SK-N-SH (cell line): Measurements from ENCODE around the gene SPINT2.

ENCODE experiments used
- ELF1 ChIP-seq: IDR thresholded peaks from 2 replicates; pipeline ENCODE4 v1.4.0; 2012
- EP300 ChIP-seq, 2 experiments: IDR thresholded peaks; 2 replicates each; pipeline versions ENCODE4 v1.4.0 to v1.6.1; 2012; ENCODE audit warnings: borderline replicate concordance in 1 of 2, low read depth in 1 of 2, low read length in 1 of 2
- EZH2phosphoT487 ChIP-seq: fragments of 200-600 bp; sonication (generic); IDR thresholded peaks from 2 replicates; pipeline ENCODE4 v1.6.1; 2017; ENCODE audit warnings: low read depth, mixed run types, mild to moderate bottlenecking, antibody characterized with exemption, moderate library complexity, borderline replicate concordance
- FOXJ3 ChIP-seq: sonication (generic); formaldehyde crosslinking; IDR thresholded peaks from 2 replicates; pipeline ENCODE4 v1.5.1; 2020; ENCODE audit warnings: mild to moderate bottlenecking, missing genetic modification reagents
- MXI1 ChIP-seq: IDR thresholded peaks from 2 replicates; pipeline ENCODE4 v1.6.1; 2012; ENCODE audit warnings: mild to moderate bottlenecking, low read depth, low read length, improper control_type of control experiment
- POLR2AphosphoS5 ChIP-seq: IDR thresholded peaks from 2 replicates; pipeline ENCODE4 v1.6.1; 2012; ENCODE audit warnings: low read depth, low read length
- RAD21 ChIP-seq: IDR thresholded peaks from 2 replicates; pipeline ENCODE4 v1.6.1; 2012; ENCODE audit warnings: mild to moderate bottlenecking, low read length
- SIN3A ChIP-seq: IDR thresholded peaks from 2 replicates; pipeline ENCODE4 v1.6.1; 2012; ENCODE audit warnings: low read depth, mild to moderate bottlenecking, low read length, moderate library complexity, borderline replicate concordance
- TAF1 ChIP-seq: IDR thresholded peaks from 2 replicates; pipeline ENCODE4 v1.6.1; 2012; ENCODE audit warnings: low read depth, mild to moderate bottlenecking, low read length, moderate library complexity, borderline replicate concordance
- YY1 ChIP-seq: IDR thresholded peaks from 2 replicates; pipeline ENCODE4 v1.4.0; 2012; ENCODE audit warnings: low read depth, mild to moderate bottlenecking
- TF ChIP-seq, protein P1 (sequence below): fragments of 200-600 bp; sonication (generic); IDR thresholded peaks from 2 replicates; pipeline ENCODE4 v1.6.1; 2017; ENCODE audit warnings: antibody characterized with exemption, mild to moderate bottlenecking, moderate library complexity
- TF ChIP-seq, protein P2 (sequence below): IDR thresholded peaks from 2 replicates; pipeline ENCODE4 v1.6.1; 2012; ENCODE audit warnings: mild to moderate bottlenecking, low read depth, low read length, moderate library complexity
- TF ChIP-seq, protein P3 (sequence below): fragments of 150-350 bp; IDR thresholded peaks from 2 replicates; pipeline ENCODE4 v1.6.1; 2016; ENCODE audit warnings: mild to moderate bottlenecking, low read depth, low read length

- TF ChIP-seq, protein P1, sequence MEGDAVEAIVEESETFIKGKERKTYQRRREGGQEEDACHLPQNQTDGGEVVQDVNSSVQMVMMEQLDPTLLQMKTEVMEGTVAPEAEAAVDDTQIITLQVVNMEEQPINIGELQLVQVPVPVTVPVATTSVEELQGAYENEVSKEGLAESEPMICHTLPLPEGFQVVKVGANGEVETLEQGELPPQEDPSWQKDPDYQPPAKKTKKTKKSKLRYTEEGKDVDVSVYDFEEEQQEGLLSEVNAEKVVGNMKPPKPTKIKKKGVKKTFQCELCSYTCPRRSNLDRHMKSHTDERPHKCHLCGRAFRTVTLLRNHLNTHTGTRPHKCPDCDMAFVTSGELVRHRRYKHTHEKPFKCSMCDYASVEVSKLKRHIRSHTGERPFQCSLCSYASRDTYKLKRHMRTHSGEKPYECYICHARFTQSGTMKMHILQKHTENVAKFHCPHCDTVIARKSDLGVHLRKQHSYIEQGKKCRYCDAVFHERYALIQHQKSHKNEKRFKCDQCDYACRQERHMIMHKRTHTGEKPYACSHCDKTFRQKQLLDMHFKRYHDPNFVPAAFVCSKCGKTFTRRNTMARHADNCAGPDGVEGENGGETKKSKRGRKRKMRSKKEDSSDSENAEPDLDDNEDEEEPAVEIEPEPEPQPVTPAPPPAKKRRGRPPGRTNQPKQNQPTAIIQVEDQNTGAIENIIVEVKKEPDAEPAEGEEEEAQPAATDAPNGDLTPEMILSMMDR = no peak
- no peak for TF ChIP-seq MXI1
- TF ChIP-seq ELF1 = no peak
- no peak for TF ChIP-seq FOXJ3
- TF ChIP-seq POLR2AphosphoS5 = no peak
- TF ChIP-seq YY1 = no peak
- TF ChIP-seq, protein P2, sequence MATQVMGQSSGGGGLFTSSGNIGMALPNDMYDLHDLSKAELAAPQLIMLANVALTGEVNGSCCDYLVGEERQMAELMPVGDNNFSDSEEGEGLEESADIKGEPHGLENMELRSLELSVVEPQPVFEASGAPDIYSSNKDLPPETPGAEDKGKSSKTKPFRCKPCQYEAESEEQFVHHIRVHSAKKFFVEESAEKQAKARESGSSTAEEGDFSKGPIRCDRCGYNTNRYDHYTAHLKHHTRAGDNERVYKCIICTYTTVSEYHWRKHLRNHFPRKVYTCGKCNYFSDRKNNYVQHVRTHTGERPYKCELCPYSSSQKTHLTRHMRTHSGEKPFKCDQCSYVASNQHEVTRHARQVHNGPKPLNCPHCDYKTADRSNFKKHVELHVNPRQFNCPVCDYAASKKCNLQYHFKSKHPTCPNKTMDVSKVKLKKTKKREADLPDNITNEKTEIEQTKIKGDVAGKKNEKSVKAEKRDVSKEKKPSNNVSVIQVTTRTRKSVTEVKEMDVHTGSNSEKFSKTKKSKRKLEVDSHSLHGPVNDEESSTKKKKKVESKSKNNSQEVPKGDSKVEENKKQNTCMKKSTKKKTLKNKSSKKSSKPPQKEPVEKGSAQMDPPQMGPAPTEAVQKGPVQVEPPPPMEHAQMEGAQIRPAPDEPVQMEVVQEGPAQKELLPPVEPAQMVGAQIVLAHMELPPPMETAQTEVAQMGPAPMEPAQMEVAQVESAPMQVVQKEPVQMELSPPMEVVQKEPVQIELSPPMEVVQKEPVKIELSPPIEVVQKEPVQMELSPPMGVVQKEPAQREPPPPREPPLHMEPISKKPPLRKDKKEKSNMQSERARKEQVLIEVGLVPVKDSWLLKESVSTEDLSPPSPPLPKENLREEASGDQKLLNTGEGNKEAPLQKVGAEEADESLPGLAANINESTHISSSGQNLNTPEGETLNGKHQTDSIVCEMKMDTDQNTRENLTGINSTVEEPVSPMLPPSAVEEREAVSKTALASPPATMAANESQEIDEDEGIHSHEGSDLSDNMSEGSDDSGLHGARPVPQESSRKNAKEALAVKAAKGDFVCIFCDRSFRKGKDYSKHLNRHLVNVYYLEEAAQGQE = no peak
- TF ChIP-seq TAF1 = no peak
- TF ChIP-seq EP300 (IDR thresholded peaks at IDR 0.05; ENCODE audit: borderline replicate concordance in 1 of 2, low read depth in 1 of 2, low read length in 1 of 2) = no peak
- TF ChIP-seq RAD21 = no peak
- TF ChIP-seq SIN3A = no peak
- TF ChIP-seq, protein P3, sequence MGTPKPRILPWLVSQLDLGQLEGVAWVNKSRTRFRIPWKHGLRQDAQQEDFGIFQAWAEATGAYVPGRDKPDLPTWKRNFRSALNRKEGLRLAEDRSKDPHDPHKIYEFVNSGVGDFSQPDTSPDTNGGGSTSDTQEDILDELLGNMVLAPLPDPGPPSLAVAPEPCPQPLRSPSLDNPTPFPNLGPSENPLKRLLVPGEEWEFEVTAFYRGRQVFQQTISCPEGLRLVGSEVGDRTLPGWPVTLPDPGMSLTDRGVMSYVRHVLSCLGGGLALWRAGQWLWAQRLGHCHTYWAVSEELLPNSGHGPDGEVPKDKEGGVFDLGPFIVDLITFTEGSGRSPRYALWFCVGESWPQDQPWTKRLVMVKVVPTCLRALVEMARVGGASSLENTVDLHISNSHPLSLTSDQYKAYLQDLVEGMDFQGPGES = no peak
- TF ChIP-seq EZH2phosphoT487 = no peak
These were observed 46.6 kb downstream of the SPINT2 start for GRCh38 chr19:38310986-38311385.
